Measurements from ENCODE around the gene AP4E1.
"Not testable (repeated sequence)": the region's sequence is repeated elsewhere in the genome, so short reads cannot be mapped to it uniquely, and the experiment has no call there.

Gene AP4E1

DNA sequence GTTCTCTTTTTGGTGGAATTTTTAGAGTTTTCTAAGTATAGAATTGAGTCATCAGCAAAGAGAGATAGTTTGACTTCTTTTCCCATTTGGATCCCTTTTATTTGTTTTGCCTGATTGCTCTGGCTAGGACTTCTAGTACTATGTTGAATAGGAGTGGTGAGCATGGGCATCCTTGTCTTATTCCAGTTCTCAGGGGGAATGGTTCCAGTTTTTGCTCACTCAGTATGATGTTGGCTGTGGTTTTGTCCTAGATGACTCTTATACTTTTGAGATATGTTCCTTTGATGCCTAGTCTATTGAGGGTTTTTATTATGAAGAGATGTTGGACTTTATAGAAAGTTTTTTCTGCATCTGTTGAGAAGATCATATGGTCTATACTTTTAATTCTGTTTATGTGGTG lies 113.7 kb downstream of the AP4E1 start:
- no peak for DNase-seq (ENCODE audit: low read depth in 1 of 2, low spot score in 1 of 2)

DNA sequence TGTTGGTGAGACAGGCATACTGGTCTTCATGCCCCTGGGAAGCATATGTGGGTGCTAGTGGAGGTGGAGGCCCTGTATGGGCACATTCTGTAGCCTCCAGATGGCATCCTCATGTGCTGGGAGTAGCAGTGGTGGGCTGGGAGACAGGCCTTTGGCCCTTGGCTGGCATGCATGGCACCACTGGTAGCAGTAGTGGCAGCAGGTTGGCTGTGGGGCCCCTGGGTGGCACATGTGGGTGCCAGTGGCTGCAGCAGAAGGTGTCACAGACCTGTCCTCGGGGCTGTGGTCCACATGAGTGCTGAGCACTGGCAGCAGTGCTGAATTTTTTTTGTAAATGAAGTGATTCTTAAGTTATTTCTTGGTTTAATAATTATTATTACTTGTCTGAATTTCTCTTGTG lies 115.0 kb downstream of the AP4E1 start:
- DNase-seq (ENCODE audit: low read depth in 1 of 2, low spot score in 1 of 2) = no peak

DNA sequence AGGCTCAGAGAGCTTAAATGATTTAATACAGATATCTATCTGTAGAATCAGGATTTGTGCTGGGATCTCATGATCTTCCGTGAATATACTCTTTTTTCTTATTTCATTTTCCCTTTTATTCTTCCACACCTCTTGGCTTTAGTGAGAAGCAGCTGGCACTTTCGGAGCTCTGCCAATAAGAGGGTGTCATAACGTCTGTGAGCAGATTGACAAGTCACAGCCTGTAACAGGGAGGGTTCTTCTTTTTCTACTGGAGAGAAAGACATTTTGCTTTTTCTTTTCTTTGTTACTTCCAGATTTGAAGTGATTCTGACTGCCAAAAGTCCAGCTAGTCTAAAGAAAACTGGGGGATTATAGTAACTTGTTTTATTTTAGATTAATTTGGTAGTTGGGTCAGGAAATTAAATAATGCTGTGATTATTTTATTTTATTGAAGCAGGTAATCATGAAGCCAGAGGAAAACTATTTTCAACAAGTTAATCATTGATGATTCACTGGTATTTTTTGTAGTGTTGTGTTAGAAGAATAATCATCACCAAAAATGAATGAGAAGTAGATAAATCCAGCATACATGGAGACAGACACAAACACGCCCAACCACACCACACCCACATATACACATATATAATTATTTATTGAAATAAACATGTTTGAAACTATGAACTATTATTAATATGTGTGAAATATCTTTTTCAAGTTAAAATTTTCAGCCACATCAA lies 116.4 kb downstream of the AP4E1 start:
- no peak for DNase-seq (ENCODE audit: low read depth in 1 of 2, low spot score in 1 of 2)

DNA sequence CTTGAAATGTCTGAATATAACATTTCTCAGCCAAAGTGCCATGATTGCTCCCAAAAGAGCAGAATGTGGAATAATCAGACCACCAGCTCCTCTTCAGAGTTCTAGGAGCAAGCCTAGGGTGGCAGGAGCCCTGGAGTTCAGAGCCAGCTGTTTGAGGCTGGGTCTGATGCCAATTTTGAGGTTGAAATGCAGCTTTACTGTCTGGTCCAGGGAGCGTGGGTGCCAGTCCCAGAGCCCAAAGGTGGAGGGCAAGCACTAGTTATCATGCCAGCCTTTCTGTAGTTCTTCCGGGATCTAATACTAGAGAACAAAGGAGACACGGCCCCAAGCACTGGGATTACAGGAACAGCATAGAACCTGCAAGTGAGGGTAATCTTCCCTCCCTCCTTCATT lies 117.0 kb downstream of the AP4E1 start:
- no peak for DNase-seq (ENCODE audit: low read depth in 1 of 2, low spot score in 1 of 2)

DNA sequence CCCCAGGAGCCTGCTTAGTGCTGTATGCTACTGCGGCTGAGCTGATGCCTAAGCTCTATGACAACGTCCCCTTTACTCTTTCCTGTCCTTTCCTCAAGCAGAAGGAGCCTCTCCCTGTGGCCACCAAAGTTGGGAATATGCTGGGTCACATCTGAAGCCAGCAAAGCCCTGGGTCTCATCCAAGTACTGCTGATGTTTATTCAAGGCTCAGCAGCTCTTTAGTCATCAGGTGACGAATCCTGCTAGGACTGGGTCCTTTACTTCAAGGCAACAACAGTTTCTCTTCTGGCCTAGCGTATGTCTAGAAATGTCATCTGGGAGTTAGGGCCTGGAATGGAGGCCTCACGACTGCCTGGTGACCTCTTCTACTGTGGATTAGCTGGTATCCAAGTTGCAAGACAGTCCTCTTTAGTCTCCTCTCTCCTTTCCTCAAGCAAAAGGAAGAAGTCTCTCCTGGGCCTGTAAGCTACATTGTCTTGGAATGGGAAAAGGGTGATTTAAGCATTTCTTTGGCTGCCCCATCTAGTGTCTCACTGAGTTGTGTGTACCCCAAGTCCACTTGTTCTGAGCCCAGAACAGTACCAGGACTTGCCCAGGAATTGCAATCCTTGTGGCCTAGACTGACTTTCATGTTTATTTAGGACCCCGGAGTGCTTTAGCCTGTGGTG lies 122.3 kb downstream of the AP4E1 start:
- no peak for DNase-seq (ENCODE audit: low read depth in 1 of 2, low spot score in 1 of 2)

DNA sequence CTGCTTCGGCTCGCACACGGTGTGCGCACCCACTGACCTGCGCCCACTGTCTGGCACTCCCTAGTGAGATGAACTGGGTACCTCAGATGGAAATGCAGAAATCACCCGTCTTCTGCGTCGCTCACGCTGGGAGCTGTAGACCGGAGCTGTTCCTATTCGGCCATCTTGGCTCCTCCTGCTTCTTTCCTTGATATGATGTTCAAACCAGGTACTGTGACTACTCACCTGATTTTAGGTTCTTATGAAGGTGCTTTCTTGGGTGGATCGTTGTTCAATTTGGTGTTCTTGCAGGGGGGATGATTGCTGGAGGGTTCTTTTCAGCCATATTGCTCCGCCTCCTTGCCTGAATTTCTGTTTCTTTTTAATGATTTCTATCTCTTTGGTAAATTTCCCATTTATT lies 129.0 kb downstream of the AP4E1 start:
- not testable (repeated sequence) for DNase-seq (ENCODE audit: low read depth in 1 of 2, low spot score in 1 of 2)

DNA sequence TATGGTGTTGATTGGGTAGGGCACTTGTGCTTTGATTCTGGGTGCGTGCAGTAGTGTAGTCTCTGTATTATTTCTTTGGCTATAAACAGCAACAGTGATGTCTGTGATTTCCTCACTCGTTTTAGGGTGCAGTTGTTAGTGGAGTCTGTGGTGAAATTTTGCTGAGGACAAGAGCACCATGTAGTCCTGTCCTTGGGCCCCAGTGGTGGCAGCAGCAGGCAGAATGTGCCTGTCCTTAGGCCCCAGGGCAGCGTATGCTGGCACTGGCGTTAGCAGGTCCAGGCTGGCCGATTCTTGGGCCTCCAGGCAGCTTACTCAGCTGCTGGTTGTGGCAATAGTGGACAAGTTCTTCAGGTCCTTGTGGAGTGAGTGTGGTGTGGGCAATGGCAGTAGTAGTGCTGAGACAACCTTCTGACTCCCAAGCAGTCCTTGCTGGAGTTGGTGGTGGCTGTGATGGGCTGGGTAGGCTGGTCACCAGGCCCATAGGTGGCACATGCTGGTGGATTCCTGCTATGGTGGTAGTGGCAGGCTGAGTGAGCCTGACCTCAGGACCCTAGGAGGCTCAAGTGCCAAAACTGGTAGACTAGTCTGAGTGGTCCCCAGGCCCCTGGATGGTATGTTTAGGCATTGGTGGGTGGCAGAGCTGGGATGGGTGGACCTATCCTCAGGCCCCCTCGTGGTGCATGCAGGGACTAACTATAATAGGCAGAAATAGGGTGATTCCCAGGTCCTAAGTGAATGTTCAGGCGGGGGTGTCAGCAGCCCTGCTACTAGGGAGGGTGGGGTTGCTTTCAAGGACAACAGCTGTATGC lies 129.9 kb downstream of the AP4E1 start:
- no peak for DNase-seq (ENCODE audit: low read depth in 1 of 2, low spot score in 1 of 2)

DNA sequence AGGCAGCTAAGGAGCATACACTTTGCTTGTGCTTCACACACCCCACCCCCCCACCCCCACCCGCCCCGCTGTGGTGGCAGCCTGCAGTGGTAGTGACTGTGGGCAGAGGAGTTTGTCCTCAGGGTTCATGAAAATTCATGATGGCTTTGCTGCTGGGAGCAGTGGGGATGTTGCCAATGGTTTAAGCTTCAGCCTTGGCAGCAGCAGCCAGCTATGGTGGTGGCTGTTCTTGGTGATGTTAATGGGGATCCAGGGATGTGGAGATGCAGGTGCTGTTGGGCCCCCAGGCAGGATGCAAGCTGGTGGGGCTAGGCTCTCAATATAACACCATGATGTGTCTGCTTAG lies 130.5 kb downstream of the AP4E1 start:
- DNase-seq (ENCODE audit: low read depth in 1 of 2, low spot score in 1 of 2) = no peak

DNA sequence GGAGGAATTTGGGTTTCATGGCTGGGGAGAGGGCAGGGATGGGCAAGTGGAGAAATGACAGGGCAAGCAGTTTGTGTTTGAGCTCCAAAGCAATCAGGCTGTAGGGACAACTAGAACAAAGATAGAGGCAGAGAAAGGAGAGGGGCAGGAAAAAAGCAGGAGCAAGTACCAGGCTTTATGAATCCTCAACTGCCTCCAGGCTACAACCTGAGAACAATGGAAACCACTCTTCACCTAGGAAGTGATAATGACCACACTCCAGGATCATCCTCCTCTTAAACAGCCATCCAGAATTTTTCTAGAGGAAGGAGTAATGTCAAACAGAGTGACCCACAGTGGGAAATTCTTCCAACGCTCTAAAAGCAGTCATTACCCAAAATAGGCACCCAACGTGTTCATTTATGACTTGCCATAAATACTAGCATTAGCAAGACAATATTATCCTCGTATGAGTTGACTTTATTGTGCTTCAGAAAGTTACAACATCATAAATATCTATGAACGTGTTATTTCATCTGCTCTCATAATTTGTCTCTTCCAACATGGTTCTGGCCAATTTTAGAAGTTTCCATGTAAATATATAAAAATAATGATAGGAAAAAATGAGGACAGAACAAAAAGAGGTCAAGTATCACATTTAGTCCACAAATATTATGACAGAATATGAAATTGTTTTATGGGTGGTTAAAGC lies 135.7 kb downstream of the AP4E1 start:
- no peak for DNase-seq (ENCODE audit: low read depth in 1 of 2, low spot score in 1 of 2)

DNA sequence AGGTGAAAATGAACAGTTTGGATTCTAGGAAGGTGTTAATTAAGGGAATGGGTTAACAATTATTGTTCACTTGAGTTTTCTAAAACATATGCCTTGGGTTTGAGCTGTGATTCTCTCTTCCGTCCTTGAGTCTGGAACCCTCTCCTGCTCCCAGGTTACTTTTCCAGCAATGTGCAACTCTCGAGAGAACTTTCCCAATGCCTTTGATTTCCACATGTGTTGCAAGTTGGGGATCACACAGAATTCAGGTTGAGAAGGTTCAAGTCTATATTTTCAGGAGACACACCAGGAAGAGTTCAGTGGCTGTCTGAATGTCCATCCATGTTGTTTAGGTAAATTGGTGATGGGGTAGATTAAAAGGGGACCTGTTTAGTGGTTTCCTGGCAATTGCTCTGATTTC lies 137.5 kb downstream of the AP4E1 start:
- no peak for DNase-seq (ENCODE audit: low read depth in 1 of 2, low spot score in 1 of 2)

DNA sequence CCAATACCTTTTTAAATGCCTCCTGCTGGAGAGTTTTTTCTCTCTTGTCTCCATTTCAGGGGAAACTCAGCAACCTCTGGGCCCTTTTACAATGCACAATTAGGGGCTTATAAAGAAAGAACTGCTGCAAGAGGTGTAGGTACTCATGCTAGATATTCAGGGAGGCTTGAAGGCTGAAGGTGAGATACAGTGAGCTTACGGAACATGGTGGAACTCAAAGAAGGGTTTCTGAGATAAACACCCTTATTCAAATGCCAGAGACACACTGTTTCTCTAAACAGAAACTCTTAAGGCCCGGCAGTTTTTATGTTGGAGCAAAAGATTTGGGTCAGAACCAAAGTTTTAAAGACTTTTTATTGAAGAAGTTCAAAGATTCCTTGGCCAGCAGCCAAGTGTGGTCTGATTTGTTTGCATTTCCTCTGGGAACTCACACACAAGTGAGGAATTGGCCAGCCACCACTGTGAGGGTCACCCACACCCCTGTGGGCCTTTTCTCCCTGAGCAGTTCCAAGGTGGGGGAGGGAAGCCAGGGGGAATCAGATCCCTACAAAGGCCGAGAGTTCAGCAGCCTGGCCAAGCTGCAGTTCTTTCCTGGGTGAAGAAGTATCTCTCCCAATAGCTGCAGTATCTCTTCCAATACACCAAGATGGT lies 138.4 kb downstream of the AP4E1 start:
- no peak for DNase-seq (ENCODE audit: low read depth in 1 of 2, low spot score in 1 of 2)

DNA sequence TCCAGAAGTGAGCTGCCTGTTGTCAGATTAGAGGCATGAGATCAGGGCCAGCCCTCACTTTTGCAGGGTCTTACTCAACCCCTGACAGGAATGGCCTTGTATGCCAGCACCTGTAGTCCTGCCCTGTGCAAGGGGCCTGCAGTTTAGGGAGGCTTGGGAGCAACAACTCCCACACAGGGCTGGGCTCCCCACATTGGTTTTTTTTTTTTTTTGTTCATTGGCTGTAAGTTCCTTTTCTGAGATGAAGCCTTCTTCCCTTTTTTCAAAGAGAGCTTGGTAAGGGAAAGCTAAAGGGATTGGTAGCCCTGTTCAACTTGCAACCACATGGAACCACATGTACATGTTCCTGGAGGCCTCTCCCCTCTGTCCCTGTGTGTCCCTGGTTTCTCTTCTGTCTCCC lies 139.8 kb downstream of the AP4E1 start:
- no peak for DNase-seq (ENCODE audit: low read depth in 1 of 2, low spot score in 1 of 2)

DNA sequence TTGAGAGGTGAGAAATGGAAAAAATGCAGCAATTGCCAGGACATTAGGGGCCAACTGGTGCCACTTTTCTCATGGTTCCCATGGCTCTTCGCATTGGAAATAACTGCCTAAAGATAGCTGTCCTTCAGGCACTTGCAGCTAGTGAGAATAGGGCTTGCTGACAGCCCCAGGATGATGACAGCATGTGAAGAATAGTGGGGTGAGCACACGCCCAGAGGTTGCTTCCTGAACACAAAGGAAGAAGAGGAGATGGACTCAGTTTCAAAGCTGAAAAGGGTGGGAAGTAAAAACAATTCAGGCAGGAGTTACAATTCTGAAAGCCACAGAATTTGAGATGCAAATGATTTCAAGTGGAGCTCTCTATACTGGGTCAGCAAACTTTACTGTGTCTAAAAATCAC lies 140.6 kb downstream of the AP4E1 start:
- no peak for DNase-seq (ENCODE audit: low read depth in 1 of 2, low spot score in 1 of 2)

DNA sequence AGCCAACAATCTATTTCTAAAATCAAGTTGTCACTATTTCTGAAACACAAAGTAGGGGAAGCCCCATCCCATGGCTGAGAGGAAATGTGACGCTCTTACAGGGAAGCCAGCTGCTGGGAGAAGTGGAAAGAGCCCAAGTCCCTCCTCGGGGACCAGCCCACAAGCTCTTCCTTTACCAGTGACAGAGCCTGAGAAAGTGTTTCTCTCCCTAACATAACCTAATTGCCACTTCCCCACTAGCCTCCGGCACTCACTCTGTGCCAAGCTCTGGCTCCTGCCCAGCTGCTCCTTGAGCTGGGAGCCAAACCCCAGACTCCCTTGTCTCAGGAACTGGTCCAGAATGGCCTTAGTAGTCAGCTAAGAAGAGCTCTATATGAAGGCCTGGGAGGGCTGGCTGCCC lies 143.3 kb downstream of the AP4E1 start:
- DNase-seq (ENCODE audit: low read depth in 1 of 2, low spot score in 1 of 2) = no peak

DNA sequence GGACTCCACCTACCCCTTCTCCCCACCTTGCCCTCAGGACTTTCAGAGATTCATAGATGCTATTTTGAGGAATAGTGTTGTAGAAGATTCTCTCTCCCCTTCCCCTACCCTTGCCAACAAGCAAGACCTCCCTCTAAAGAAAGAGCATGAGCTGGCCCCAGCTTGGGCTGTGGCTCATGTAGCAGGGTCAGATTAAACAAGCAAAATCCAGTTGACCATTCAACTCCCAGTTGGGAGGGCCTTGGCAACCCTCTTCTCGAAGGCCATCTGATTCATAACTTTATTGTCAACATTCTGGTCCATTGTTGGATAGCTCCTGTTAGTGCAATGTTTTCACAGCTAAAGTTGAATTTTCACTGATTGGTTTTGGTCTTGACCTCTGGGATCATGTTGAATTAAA lies 145.1 kb downstream of the AP4E1 start:
- DNase-seq (ENCODE audit: low read depth in 1 of 2, low spot score in 1 of 2) = no peak

DNA sequence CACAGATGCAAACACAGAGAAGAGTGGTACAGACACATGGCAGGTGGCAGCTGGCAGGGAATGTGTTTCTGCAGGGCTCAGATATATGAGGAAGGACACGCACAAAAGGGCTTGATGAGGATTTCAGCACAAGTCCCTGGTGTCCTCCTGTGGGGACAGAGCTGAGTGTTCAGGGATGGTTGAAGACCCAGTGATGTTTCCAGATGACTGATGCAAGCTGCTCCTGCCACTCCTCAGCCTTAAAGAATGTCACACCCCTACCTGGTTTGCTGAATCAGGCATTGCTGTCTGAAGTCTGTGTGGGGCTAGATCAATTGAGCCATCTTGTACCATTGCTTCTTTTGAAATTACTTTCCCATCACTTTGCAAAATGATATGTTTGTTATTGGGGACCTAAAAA lies 146.1 kb downstream of the AP4E1 start:
- no peak for DNase-seq (ENCODE audit: low read depth in 1 of 2, low spot score in 1 of 2)

All from stimulated activated CD4-positive, alpha-beta T cell treated with anti-CD3 and anti-CD28 coated beads, Interleukin-15, amount 100 ng/mL, for 1 hour (primary cell).